Measurements from ENCODE around the gene SLC25A21. TPM values are rescaled to one million over a fixed set of nuclear protein-coding genes. Genes with fewer than 3 reads are reported as not detected.

SLC25A21 gene
- total RNA-seq, 1 donor from 2014 or later = not detected

- intact Hi-C loops (cut with micrococcal nuclease) = loop anchor here (5.0 kb wide), 4 partner anchors 68 to 942 kb away; partner anchors contain the start of genes FOXA1, NKX2-1 and TTC6
- H3K27ac Mint-ChIP-seq = peak overlapping the region; percentile 60
- POLR2A ChIA-PET = no interaction called here
Observed at GRCh38 chr14:36655571-36655962, 516.8 kb downstream of the SLC25A21 start.

GRCh38 chr14:36654794-36655381 is 517.5 kb downstream of the SLC25A21 start:
- Mint-ChIP-seq H3K36me3 (ENCODE audit: low read depth) (no peaks in the 10 kb centered on the region), H3K27ac (no peak overlapping the region), H3K4me1 (peaks cover 13% of the 10 kb centered on the region), H3K9me3 (no peaks in the 10 kb centered on the region), H3K4me3 (no peak overlapping the region), H3K27me3 (peaks cover 70% of the 10 kb centered on the region)
- intact Hi-C loops (cut with micrococcal nuclease) = loop anchor here (5.0 kb wide), 4 partner anchors 68 to 942 kb away; partner anchors contain the start of genes FOXA1, NKX2-1 and TTC6
- DNase-seq (no peak), ATAC-seq (ENCODE audit: low read depth) (no peak)
- TF ChIP-seq, protein P1, sequence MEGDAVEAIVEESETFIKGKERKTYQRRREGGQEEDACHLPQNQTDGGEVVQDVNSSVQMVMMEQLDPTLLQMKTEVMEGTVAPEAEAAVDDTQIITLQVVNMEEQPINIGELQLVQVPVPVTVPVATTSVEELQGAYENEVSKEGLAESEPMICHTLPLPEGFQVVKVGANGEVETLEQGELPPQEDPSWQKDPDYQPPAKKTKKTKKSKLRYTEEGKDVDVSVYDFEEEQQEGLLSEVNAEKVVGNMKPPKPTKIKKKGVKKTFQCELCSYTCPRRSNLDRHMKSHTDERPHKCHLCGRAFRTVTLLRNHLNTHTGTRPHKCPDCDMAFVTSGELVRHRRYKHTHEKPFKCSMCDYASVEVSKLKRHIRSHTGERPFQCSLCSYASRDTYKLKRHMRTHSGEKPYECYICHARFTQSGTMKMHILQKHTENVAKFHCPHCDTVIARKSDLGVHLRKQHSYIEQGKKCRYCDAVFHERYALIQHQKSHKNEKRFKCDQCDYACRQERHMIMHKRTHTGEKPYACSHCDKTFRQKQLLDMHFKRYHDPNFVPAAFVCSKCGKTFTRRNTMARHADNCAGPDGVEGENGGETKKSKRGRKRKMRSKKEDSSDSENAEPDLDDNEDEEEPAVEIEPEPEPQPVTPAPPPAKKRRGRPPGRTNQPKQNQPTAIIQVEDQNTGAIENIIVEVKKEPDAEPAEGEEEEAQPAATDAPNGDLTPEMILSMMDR (IDR thresholded peaks at IDR 0.05) = no peak
- POLR2A ChIA-PET = no interaction called here
- CTCF ChIA-PET = no interaction called here

More at GRCh38 chr14:36655571-36655962, 516.8 kb downstream of the SLC25A21 start:
- DNase-seq (no peak), ATAC-seq (ENCODE audit: low read depth) (no peak)
- H3K9me3 Mint-ChIP-seq = no peaks in the 10 kb centered on the region
- TF ChIP-seq, protein P1 (IDR thresholded peaks at IDR 0.05) = no peak
- H3K4me3 Mint-ChIP-seq = no peak overlapping the region
- no peaks in the 10 kb centered on the region for H3K36me3 Mint-ChIP-seq (ENCODE audit: low read depth)
- H3K27me3 Mint-ChIP-seq = peaks cover 70% of the 10 kb centered on the region
- CTCF ChIA-PET = no interaction called here
- H3K4me1 Mint-ChIP-seq = peaks cover 14% of the 10 kb centered on the region

GRCh38 chr14:36653962-36654793 is 518.2 kb downstream of the SLC25A21 start:
- Mint-ChIP-seq H3K9me3 (no peaks in the 10 kb centered on the region), H3K4me3 (no peak overlapping the region), H3K27me3 (peaks cover 66% of the 10 kb centered on the region), H3K36me3 (ENCODE audit: low read depth) (no peaks in the 10 kb centered on the region), H3K27ac (no peak overlapping the region), H3K4me1 (peaks cover 13% of the 10 kb centered on the region)
- DNase-seq (no peak), ATAC-seq (ENCODE audit: low read depth) (no peak)
- TF ChIP-seq, protein P1 (IDR thresholded peaks at IDR 0.05) = no peak
- intact Hi-C loops (cut with micrococcal nuclease) = no loop called here
- CTCF ChIA-PET = no interaction called here
- POLR2A ChIA-PET = no interaction called here

- Mint-ChIP-seq H3K4me3 (no peak overlapping the region), H3K4me1 (peaks cover 13% of the 10 kb centered on the region), H3K27ac (no peak overlapping the region), H3K36me3 (ENCODE audit: low read depth) (no peaks in the 10 kb centered on the region), H3K27me3 (peaks cover 66% of the 10 kb centered on the region), H3K9me3 (no peaks in the 10 kb centered on the region)
- no peak for DNase-seq
- ChIA-PET CTCF (no interaction called here), POLR2A (no interaction called here)
- intact Hi-C loops (cut with micrococcal nuclease) = no loop called here
- TF ChIP-seq, protein P1 (IDR thresholded peaks at IDR 0.05) = no peak
- no peak for ATAC-seq (ENCODE audit: low read depth)
Observed at GRCh38 chr14:36653413-36653812, 519.0 kb downstream of the SLC25A21 start.

GRCh38 chr14:36652542-36653201 is 519.7 kb downstream of the SLC25A21 start:
- intact Hi-C loops (cut with micrococcal nuclease) = no loop called here
- no peaks in the 10 kb centered on the region for H3K9me3 Mint-ChIP-seq
- TF ChIP-seq, protein P1 (IDR thresholded peaks at IDR 0.05) = no peak

More at GRCh38 chr14:36652542-36653201, 519.7 kb downstream of the SLC25A21 start:
- ChIA-PET POLR2A (no interaction called here), CTCF (no interaction called here)
- Mint-ChIP-seq H3K27ac (no peak overlapping the region), H3K27me3 (peaks cover 69% of the 10 kb centered on the region), H3K4me1 (peaks cover 13% of the 10 kb centered on the region), H3K36me3 (ENCODE audit: low read depth) (no peaks in the 10 kb centered on the region), H3K4me3 (no peak overlapping the region)
- no peak for ATAC-seq (ENCODE audit: low read depth)
- DNase-seq = no peak

Data from activated B cell treated with CpG ODN at 0.5 μM for 24 hours (primary cell).